Neuronal stem cell (in vitro differentiated cells): ENCODE measurements around the gene HOXC9.

Experiments
- DNase-seq: peaks from one replicate; pipeline ENCODE4 v3.0.0-alpha.2; 2013; ENCODE audit warnings: low spot score
- H2AFZ ChIP-seq: one replicate; pipeline ENCODE4 v1.6.1; 2013; ENCODE audit warnings: mild to moderate bottlenecking, low read length, inconsistent platforms
- H2AK5ac ChIP-seq: 2 replicates; pipeline ENCODE4 v1.6.1; 2013; ENCODE audit warnings: low read depth, mild to moderate bottlenecking, inconsistent platforms, low read length, moderate library complexity, mixed read lengths
- H2BK120ac ChIP-seq: 2 replicates; pipeline ENCODE4 v1.6.1; 2013; ENCODE audit warnings: low read depth, mild to moderate bottlenecking, inconsistent platforms, low read length, moderate library complexity, mixed read lengths
- H2BK12ac ChIP-seq: one replicate; pipeline ENCODE4 v1.6.1; 2013; ENCODE audit warnings: low read length, inconsistent platforms
- H2BK15ac ChIP-seq: 2 replicates; pipeline ENCODE4 v1.6.1; 2013; ENCODE audit warnings: mild to moderate bottlenecking, low read length, inconsistent platforms, mixed read lengths
- H2BK5ac ChIP-seq: one replicate; pipeline ENCODE4 v1.6.1; 2013; ENCODE audit warnings: inconsistent platforms, mild to moderate bottlenecking, low read length, moderate library complexity
- H3K14ac ChIP-seq: one replicate; pipeline ENCODE4 v1.6.1; 2013; ENCODE audit warnings: low read length, inconsistent platforms
- H3K18ac ChIP-seq: 2 replicates; pipeline ENCODE4 v1.6.1; 2013; ENCODE audit warnings: low read length, inconsistent platforms
- H3K23ac ChIP-seq: 2 replicates; pipeline ENCODE4 v1.6.1; 2013; ENCODE audit warnings: low read depth, mild to moderate bottlenecking, mixed read lengths, low read length, inconsistent platforms; ENCODE audit not compliant: poor library complexity
- H3K27ac ChIP-seq: replicated peaks from 3 replicates; pipeline ENCODE4 v1.5.1; 2013; ENCODE audit warnings: low read length, inconsistent platforms
- H3K27me3 ChIP-seq, 3 experiments: 2 replicates each; pipeline ENCODE4 v1.6.1; 2013; ENCODE audit warnings: low read length in 3 of 3, mild to moderate bottlenecking in 2 of 3, inconsistent platforms in 1 of 3, low read depth in 1 of 3, mixed read lengths in 1 of 3, moderate library complexity in 1 of 3; ENCODE audit not compliant: control insufficient read depth in 3 of 3, insufficient read depth in 3 of 3
- H3K36me3 ChIP-seq, 2 donors: replicated peaks in 1 of 2; 2 replicates each; pipeline ENCODE4 v1.6.1; 2013; ENCODE audit warnings: low read length in 2 of 2; ENCODE audit not compliant: control insufficient read depth in 2 of 2, insufficient read depth in 2 of 2
- H3K4ac ChIP-seq: 2 replicates; pipeline ENCODE4 v1.6.1; 2013; ENCODE audit warnings: inconsistent platforms, mild to moderate bottlenecking, low read length, moderate library complexity
- H3K4me1 ChIP-seq, 2 donors: 1 replicate in 1 of 2; 2 replicates in 1 of 2; pipeline ENCODE4 v1.6.1; 2013; ENCODE audit warnings: low read length in 2 of 2, low read depth in 1 of 2; ENCODE audit not compliant: control insufficient read depth in 2 of 2, insufficient read depth in 1 of 2
- H3K4me2 ChIP-seq: one replicate; pipeline ENCODE4 v1.6.1; 2013; ENCODE audit warnings: mild to moderate bottlenecking, low read length, inconsistent platforms; ENCODE audit not compliant: insufficient read depth, poor library complexity, severe bottlenecking
- H3K4me3 ChIP-seq, 2 donors: 2 replicates each; pipeline ENCODE4 v1.5.1; 2013; ENCODE audit warnings: low read length in 2 of 2, mild to moderate bottlenecking in 2 of 2, inconsistent platforms in 1 of 2, moderate library complexity in 1 of 2
- H3K79me1 ChIP-seq: one replicate; pipeline ENCODE4 v1.6.1; 2013; ENCODE audit warnings: low read depth, mild to moderate bottlenecking, inconsistent platforms, low read length, moderate library complexity
- H3K9ac ChIP-seq: one replicate; pipeline ENCODE4 v1.6.1; 2013; ENCODE audit warnings: mild to moderate bottlenecking, low read depth, low read length, inconsistent platforms; ENCODE audit not compliant: poor library complexity
- H3K9me3 ChIP-seq, 2 donors: replicated peaks in 1 of 2; 2 replicates each; pipeline versions ENCODE3 to v1.6.1; 2013; ENCODE audit warnings: low read length in 2 of 2, mild to moderate bottlenecking in 2 of 2, inconsistent platforms in 1 of 2, low read depth in 1 of 2, mixed read lengths in 1 of 2, moderate library complexity in 1 of 2; ENCODE audit not compliant: control insufficient read depth in 2 of 2, insufficient read depth in 1 of 2
- H4K8ac ChIP-seq: one replicate; pipeline ENCODE4 v1.6.1; 2013; ENCODE audit warnings: low read depth, mild to moderate bottlenecking, inconsistent platforms, low read length, moderate library complexity
- H4K91ac ChIP-seq: one replicate; pipeline ENCODE4 v1.6.1; 2013; ENCODE audit warnings: low read length, low read depth, mild to moderate bottlenecking, inconsistent platforms; ENCODE audit not compliant: poor library complexity
- WGBS, 2 donors: extraction: QIAGEN DNeasy Blood & Tissue Kit; methylation state at CpG; one replicate each; pipeline ENCODE4 v1.1.7; 2013; ENCODE audit warnings: missing lambda C conversion rate in 2 of 2, mixed read lengths in 1 of 2; ENCODE audit not compliant: insufficient read length in 2 of 2, insufficient replicate concordance in 1 of 2; ENCODE audit errors: extremely low coverage in 2 of 2; 5-methylcytosine and 5-hydroxymethylcytosine counted together

The HOXC9 gene

DNA sequence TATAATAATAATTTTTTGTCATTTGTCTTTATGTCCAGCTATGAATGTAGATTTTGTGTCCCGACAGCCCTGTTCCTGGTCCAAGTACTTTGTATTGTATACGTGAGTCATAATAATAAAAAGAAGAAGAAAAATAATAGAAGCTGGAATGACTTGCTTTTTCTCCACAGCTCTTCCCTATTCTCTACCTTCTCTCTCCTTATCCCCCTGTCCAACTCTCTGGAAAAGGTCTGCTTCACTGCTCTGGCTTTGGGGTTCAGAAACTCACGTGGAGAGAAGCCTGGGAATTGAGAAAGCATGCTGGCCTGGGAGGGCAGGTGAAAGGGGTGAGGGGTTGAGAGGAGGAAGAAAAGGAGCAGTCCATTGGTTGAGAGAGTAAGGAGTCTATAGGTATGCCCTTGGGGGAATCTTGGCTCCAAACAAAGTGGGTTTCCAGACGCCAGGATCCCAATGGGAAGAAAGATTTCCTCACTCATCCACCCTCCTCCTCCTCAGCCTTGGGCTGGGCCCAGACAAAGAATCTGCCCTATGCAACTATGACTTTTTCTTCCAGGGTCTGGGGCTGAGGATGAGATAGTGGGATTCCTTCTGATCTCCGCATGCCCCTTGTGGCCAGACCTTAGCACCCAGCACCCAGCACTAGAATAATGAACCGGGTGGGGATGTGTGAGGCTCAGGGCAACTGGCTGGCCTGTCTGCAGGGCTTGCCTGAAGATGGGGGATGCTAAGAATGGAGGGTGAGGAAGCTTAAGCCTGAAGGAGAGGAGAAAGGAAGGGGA, 12.9 kb downstream of the HOXC9 start:
- no peak overlapping the region for H2BK15ac ChIP-seq
- peak overlapping the region in 1 of 2 donors; percentile 18 for H3K4me3 ChIP-seq
- no peaks in the 10 kb centered on the region for H3K4me1 ChIP-seq
- H3K27me3 ChIP-seq = peaks cover 52 to 96% (median 94%) of the 10 kb centered on the region in 3 experiments
- no peak overlapping the region for H3K18ac ChIP-seq
- WGBS, 2 donors = no CpG with 5 or more reads among the region's 6 CpGs
- H3K9ac ChIP-seq = no peak overlapping the region
- H2AFZ ChIP-seq = no peak overlapping the region
- no peak for DNase-seq
- no peak overlapping the region for H4K91ac ChIP-seq
- H3K14ac ChIP-seq = no peak overlapping the region
- no peak overlapping the region for H4K8ac ChIP-seq
- peaks cover 0 to 1% of the 10 kb centered on the region in 2 donors for H3K9me3 ChIP-seq
- no peaks in the 10 kb centered on the region for H3K36me3 ChIP-seq
- no peak overlapping the region for H3K23ac ChIP-seq
- H3K4ac ChIP-seq = no peak overlapping the region
- H3K79me1 ChIP-seq = peaks cover 2% of the 10 kb centered on the region
- no peak overlapping the region for H2BK120ac ChIP-seq
- H2BK5ac ChIP-seq = no peak overlapping the region
- no peak overlapping the region for H3K4me2 ChIP-seq
- H2AK5ac ChIP-seq = no peak overlapping the region
- no peak overlapping the region for H2BK12ac ChIP-seq
- H3K27ac ChIP-seq = no peak overlapping the region

GRCh38 chr12:54014377-54015017, 14.5 kb downstream of the HOXC9 start:
- no peaks in the 10 kb centered on the region for H3K79me1 ChIP-seq
- no peak overlapping the region for H3K27ac ChIP-seq
- H2AK5ac ChIP-seq = no peak overlapping the region
- H2BK5ac ChIP-seq = no peak overlapping the region
- no peak overlapping the region for H3K9ac ChIP-seq
- no peak overlapping the region for H4K8ac ChIP-seq
- H3K9me3 ChIP-seq = peaks cover 0 to 1% of the 10 kb centered on the region in 2 donors
- H2BK15ac ChIP-seq = no peak overlapping the region
- no peak overlapping the region for H3K4me3 ChIP-seq
- peaks cover 0 to 6% of the 10 kb centered on the region in 2 donors for H3K4me1 ChIP-seq
- no peak overlapping the region for H3K4me2 ChIP-seq
- no peaks in the 10 kb centered on the region for H3K36me3 ChIP-seq
- H2BK12ac ChIP-seq = no peak overlapping the region
- H2BK120ac ChIP-seq = no peak overlapping the region
- H2AFZ ChIP-seq = no peak overlapping the region
- H3K4ac ChIP-seq = no peak overlapping the region
- H4K91ac ChIP-seq = no peak overlapping the region
- no peak overlapping the region for H3K18ac ChIP-seq
- no peak overlapping the region for H3K14ac ChIP-seq
- no peak for DNase-seq
- no peak overlapping the region for H3K23ac ChIP-seq
- H3K27me3 ChIP-seq = peaks cover 53 to 98% (median 95%) of the 10 kb centered on the region in 3 experiments
- no CpG with 5 or more reads among the region's 36 CpGs for WGBS, 2 donors

DNA sequence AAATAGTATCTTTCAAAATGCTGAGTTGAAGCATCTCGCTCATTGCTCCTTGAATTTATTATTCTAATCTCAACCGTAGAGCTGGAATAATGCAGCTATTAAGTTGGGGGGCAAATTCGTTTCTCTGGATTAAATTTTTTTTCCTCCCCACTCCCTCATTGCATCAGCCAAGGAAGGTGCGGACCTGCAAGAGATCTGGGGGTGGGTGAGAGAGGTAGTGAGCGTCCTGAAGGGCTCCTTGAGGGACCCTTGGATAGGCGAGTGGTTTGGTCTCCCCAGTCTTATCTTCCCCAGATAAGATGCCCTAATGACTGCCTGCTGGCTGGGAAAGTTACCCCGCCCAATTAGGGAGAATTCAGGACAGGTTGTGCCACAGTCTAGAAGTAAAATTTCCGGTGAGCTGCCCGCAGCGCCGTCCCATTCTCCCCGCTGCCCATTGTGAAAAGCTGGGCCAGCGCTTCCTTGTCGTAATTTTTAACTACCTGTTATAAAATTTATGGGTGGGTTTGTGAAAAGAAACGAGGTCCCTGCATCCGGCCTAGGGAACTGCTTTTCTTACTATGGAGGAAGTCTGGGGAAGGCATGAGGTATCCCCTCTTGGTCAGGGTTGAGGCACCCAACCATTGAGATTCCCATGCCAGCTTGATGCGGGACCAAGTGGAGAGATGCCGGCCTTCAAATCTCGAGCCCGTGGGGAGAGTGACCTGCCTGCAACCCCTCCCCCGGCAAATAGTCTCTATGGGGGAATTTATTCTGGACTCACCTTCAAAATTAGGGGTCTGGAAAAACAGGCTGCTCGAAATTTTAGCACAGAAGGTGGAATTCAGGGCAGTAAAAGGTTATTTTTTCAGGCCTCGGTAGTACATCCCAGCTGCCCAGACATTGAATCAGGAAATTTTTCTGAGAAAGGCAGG, 15.3 kb downstream of the HOXC9 start:
- Histone ChIP-seq H2AFZ (no peak overlapping the region), H2AK5ac (no peak overlapping the region), H3K36me3 (no peaks in the 10 kb centered on the region), H3K27me3 (peaks cover 55 to 98% (median 95%) of the 10 kb centered on the region in 3 experiments), H4K8ac (no peak overlapping the region), H3K9me3 (peaks cover 0 to 5% of the 10 kb centered on the region in 2 donors), H3K18ac (no peak overlapping the region), H2BK15ac (no peak overlapping the region), H3K27ac (no peak overlapping the region), H3K4me1 (peaks cover 0 to 6% of the 10 kb centered on the region in 2 donors), H3K79me1 (no peaks in the 10 kb centered on the region), H2BK12ac (no peak overlapping the region), H3K9ac (no peak overlapping the region), H3K23ac (no peak overlapping the region), H3K4me2 (no peak overlapping the region), H3K4me3 (no peak overlapping the region), H2BK120ac (no peak overlapping the region), H3K4ac (no peak overlapping the region), H4K91ac (no peak overlapping the region), H3K14ac (no peak overlapping the region), H2BK5ac (no peak overlapping the region)
- no CpG with 5 or more reads among the region's 23 CpGs for WGBS, 2 donors
- no peak for DNase-seq
